GM03348 (cell line): ENCODE results near the gene HHLA2.

Experiments
- DNase-seq: peaks from one replicate; pipeline ENCODE4 v3.0.0; 2012; ENCODE audit warnings: low spot score

Gene HHLA2

GRCh38 chr3:108393128-108393900, 97.0 kb downstream of the HHLA2 start:
- DNase-seq = no peak

- DNase-seq = no peak
These were observed 97.7 kb downstream of the HHLA2 start for GRCh38 chr3:108394016-108394415.

GRCh38 chr3:108394563-108394962, 98.2 kb downstream of the HHLA2 start:
- no peak for DNase-seq

- no peak for DNase-seq
These were observed 100.0 kb downstream of the HHLA2 start for GRCh38 chr3:108396336-108396735.

- no peak for DNase-seq
These were observed 102.2 kb downstream of the HHLA2 start for GRCh38 chr3:108398510-108398909.

- DNase-seq = no peak
These were observed 105.5 kb downstream of the HHLA2 start for GRCh38 chr3:108401836-108402235.

- no peak for DNase-seq
These were observed 106.8 kb downstream of the HHLA2 start for GRCh38 chr3:108403198-108403597.

GRCh38 chr3:108403686-108404345, 107.5 kb downstream of the HHLA2 start:
- DNase-seq = no peak

- no peak for DNase-seq
These were observed 108.0 kb downstream of the HHLA2 start for GRCh38 chr3:108404368-108404767.

- DNase-seq = no peak
These were observed 109.8 kb downstream of the HHLA2 start for GRCh38 chr3:108406063-108406660.

- peak; percentile 76 for DNase-seq
These were observed 110.4 kb downstream of the HHLA2 start for GRCh38 chr3:108406661-108407206.

- no peak for DNase-seq
These were observed 111.5 kb downstream of the HHLA2 start for GRCh38 chr3:108407886-108408285.

- DNase-seq = no peak
These were observed 112.8 kb downstream of the HHLA2 start for GRCh38 chr3:108408883-108409799.

- no peak for DNase-seq
These were observed 113.4 kb downstream of the HHLA2 start for GRCh38 chr3:108409800-108410178.

GRCh38 chr3:108410531-108410984, 114.2 kb downstream of the HHLA2 start:
- DNase-seq = no peak

- DNase-seq = no peak
These were observed 115.9 kb downstream of the HHLA2 start for GRCh38 chr3:108412121-108412750.

GRCh38 chr3:108414007-108414406, 117.7 kb downstream of the HHLA2 start:
- DNase-seq = no peak

- DNase-seq = no peak
These were observed 119.3 kb downstream of the HHLA2 start for GRCh38 chr3:108415661-108416060.

- no peak for DNase-seq
These were observed 119.9 kb downstream of the HHLA2 start for GRCh38 chr3:108416111-108416869.

- DNase-seq = peak; percentile 36
These were observed 124.6 kb downstream of the HHLA2 start for GRCh38 chr3:108420926-108421325.
